NCI-H2227 treated with DMSO at 0.1 percent for 48 hours (cell line): ENCODE results near the gene RRP8.

ENCODE experiments used
- DNase-seq: peaks from one replicate; lab custom pipeline; 2025; lab: John Stamatoyannopoulos, UW

RRP8 gene

GRCh38 chr11:6603287-6604080 is at the start of gene RRP8, which contains the start of gene ILK:
Gene RRP8 (minus strand): TSS chr11:6603616. CDS start chr11:6603502, 114 bp downstream.
Gene ILK (plus strand): TSS chr11:6603774. CDS start chr11:6604272, 498 bp downstream.
- DNase-seq, result peak; percentile 94

GRCh38 chr11:6653097-6653496 is 49.7 kb upstream of the RRP8 start:
- DNase-seq, result no peak

GRCh38 chr11:6652182-6652581 is 48.8 kb upstream of the RRP8 start:
- DNase-seq, result no peak

- no peak for DNase-seq
These were observed 47.6 kb upstream of the RRP8 start for GRCh38 chr11:6650980-6651379.

- DNase-seq, result no peak
These were observed 46.7 kb upstream of the RRP8 start for GRCh38 chr11:6650104-6650503.

GRCh38 chr11:6648501-6648900 is 45.1 kb upstream of the RRP8 start:
- no peak for DNase-seq

- no peak for DNase-seq
These were observed 44.4 kb upstream of the RRP8 start for GRCh38 chr11:6647836-6648235.

- DNase-seq, result no peak
These were observed 43.7 kb upstream of the RRP8 start for GRCh38 chr11:6646918-6647679.

- DNase-seq, result no peak
These were observed 43.1 kb upstream of the RRP8 start for GRCh38 chr11:6646576-6646917.

- no peak for DNase-seq
These were observed 42.7 kb upstream of the RRP8 start for GRCh38 chr11:6646071-6646470.

GRCh38 chr11:6642957-6643356 is 39.5 kb upstream of the RRP8 start:
- DNase-seq, result no peak

GRCh38 chr11:6640985-6641701 is 37.7 kb upstream of the RRP8 start:
- no peak for DNase-seq

- DNase-seq, result no peak
These were observed 36.9 kb upstream of the RRP8 start for GRCh38 chr11:6640036-6640984.

GRCh38 chr11:6638429-6638828 is 35.0 kb upstream of the RRP8 start:
- no peak for DNase-seq

GRCh38 chr11:6637871-6638270 is 34.5 kb upstream of the RRP8 start:
- DNase-seq, result no peak

GRCh38 chr11:6636480-6636879 is 33.1 kb upstream of the RRP8 start:
- no peak for DNase-seq

GRCh38 chr11:6635082-6635932 is 31.9 kb upstream of the RRP8 start:
- DNase-seq, result no peak

- DNase-seq, result no peak
These were observed 31.1 kb upstream of the RRP8 start for GRCh38 chr11:6634534-6634933.

GRCh38 chr11:6633422-6634408 is 30.3 kb upstream of the RRP8 start:
- no peak for DNase-seq
